Small intestine (tissue), 7 donors: ENCODE results near the gene MAN2A1. TPM values are rescaled to one million over a fixed set of nuclear protein-coding genes. Genes with fewer than 3 reads are reported as not detected.

Source experiments
- DNase-seq, 2 donors: peaks; one replicate each; pipeline versions ENCODE4 v3.0.0 to v3.0.0-alpha.2; 2013
- FAIRE-seq: peaks from 2 replicates; lab custom pipeline; 2012; peaks lifted over from hg19 to GRCh38; lab: Jason Lieb, UNC
- H3K27ac ChIP-seq, 3 donors: one replicate each; pipeline ENCODE4 v1.5.1; 2013; ENCODE audit warnings: low read length in 2 of 3, mild to moderate bottlenecking in 2 of 3, control low read depth in 1 of 3, inconsistent platforms in 1 of 3, low read depth in 1 of 3, moderate library complexity in 1 of 3
- H3K27me3 ChIP-seq, 3 donors: one replicate each; pipeline ENCODE4 v1.6.1; 2013; ENCODE audit warnings: low read length in 3 of 3, inconsistent platforms in 1 of 3; ENCODE audit not compliant: control insufficient read depth in 3 of 3, insufficient read depth in 3 of 3
- H3K36me3 ChIP-seq, 3 donors: one replicate each; pipeline ENCODE4 v1.6.1; 2013; ENCODE audit warnings: low read length in 3 of 3, inconsistent platforms in 1 of 3, low read depth in 1 of 3, mild to moderate bottlenecking in 1 of 3, moderate library complexity in 1 of 3; ENCODE audit not compliant: control insufficient read depth in 3 of 3, insufficient read depth in 2 of 3
- H3K4me1 ChIP-seq, 3 donors: one replicate each; pipeline ENCODE4 v1.6.1; 2013; ENCODE audit warnings: low read length in 2 of 3, inconsistent platforms in 1 of 3, low read depth in 1 of 3, mild to moderate bottlenecking in 1 of 3, moderate library complexity in 1 of 3; ENCODE audit not compliant: control insufficient read depth in 3 of 3, insufficient read depth in 2 of 3
- H3K4me3 ChIP-seq, 3 donors: one replicate each; pipeline ENCODE4 v1.5.1; 2013; ENCODE audit warnings: low read length in 3 of 3, control low read depth in 1 of 3, inconsistent platforms in 1 of 3, low read depth in 1 of 3, mild to moderate bottlenecking in 1 of 3, moderate library complexity in 1 of 3
- H3K9me3 ChIP-seq, 2 donors: one replicate each; pipeline ENCODE4 v1.6.1; 2013; ENCODE audit warnings: low read depth in 1 of 2, low read length in 1 of 2; ENCODE audit not compliant: control insufficient read depth in 2 of 2, insufficient read depth in 1 of 2
- WGBS, 3 donors: extraction: QIAGEN DNeasy Blood & Tissue Kit; methylation state at CpG; one replicate each; pipeline ENCODE4 v1.1.7; 2013; 5-methylcytosine and 5-hydroxymethylcytosine counted together
- polyA plus RNA-seq, 4 donors: library from polyadenylated mRNA; stranded (reverse) in 3 of 4; unstranded in 1 of 4; fragments of 200-250 nt in 3 of 4; fragments of 120-200 nt in 1 of 4; gene quantifications; one replicate each; pipeline versions ENCODE4 v1.2.1 to v1.2.3, GENCODE V29; 2013
- donor health status: healthy with polysubstance abuse.
- donor health status: control.
- donor health status: control.
- donor health status: Bipolar disorder and iron deficiency.
- donor health status: healthy.

MAN2A1 gene
- polyA plus RNA-seq, 4 donors = 16.3 to 106 (median 21.7) TPM

DNA sequence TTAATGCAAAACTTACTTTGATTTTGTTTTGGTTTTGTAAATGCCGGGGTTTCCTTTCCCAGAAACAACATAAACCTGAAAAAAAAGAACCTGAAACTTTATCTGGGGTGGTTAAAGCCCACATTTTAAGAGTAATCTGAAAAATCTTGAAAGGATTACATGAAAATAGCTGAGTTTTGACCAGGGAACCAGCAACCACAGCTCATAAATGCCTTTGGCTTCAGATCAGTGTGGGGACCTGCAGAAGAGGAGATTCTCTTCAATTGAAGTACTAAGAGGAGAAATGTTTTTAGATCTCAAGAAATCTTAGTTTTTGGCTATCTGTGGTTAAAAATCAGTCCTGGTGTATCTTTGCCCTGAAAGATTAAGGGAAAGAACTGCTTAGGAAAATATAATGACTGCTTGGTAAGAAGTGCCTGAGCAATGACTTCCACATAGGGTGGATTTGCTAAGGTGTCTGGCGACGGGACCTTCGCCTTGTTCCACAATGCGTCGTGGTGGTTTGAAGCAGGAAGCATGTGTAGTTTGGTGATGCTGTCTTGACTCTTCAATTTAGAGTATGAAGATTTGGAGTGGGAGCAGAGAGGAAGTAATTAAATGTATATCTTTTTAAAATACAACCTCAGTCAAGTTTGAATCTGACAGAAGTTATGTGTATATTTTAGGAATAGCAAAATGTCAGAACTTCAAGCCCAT is 186.5 kb downstream of the MAN2A1 start:
- WGBS, 3 donors = 72 to 86% (median 83%) methylated on average over 6 of the region's 6 CpGs
- no peak overlapping the region for H3K4me3 ChIP-seq
- H3K27me3 ChIP-seq = no peaks in the 10 kb centered on the region
- no peak for FAIRE-seq
- no peaks in the 10 kb centered on the region for H3K9me3 ChIP-seq
- H3K4me1 ChIP-seq = no peaks in the 10 kb centered on the region
- DNase-seq = no peak
- no peaks in the 10 kb centered on the region for H3K36me3 ChIP-seq
- no peak overlapping the region for H3K27ac ChIP-seq

DNA sequence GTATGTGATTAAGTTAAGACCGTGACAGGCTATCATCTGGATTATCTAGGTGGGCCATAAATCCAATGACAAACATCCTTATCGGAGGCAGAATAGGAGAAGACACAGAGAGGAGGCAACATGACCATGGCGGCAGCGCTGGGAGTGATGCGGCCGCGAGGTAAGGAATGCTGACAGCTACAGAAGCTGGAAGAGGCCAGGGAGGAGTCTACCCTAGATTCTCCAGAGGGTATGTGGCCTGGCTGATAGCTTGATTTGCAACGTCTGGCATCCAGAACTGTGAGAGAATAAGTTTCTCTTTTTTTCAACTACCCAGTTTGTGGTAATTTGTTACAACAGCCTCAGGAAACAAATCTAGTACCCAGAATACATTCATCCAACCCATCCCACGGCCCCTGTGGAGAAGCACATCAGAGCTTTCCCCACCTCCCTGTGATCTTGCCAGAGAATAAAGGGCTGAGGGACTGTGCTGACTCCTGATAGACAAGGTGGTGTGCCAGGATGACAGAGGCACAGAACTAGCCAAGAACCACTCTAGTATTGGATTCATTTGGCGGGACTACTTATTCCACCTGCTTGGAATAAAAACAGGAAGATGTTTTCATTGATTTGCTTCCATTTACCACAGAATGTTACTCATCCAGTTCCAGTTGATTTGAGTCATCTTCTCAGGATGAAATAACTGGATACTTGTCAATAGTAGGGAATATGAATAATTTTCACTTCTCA is 187.4 kb downstream of the MAN2A1 start:
- WGBS, 3 donors = 91 to 92% (median 91%) methylated on average over 10 of the region's 10 CpGs
- Histone ChIP-seq H3K27me3 (no peaks in the 10 kb centered on the region), H3K27ac (no peak overlapping the region), H3K4me3 (no peak overlapping the region), H3K4me1 (no peaks in the 10 kb centered on the region), H3K36me3 (no peaks in the 10 kb centered on the region), H3K9me3 (no peaks in the 10 kb centered on the region)
- no peak for FAIRE-seq
- DNase-seq = no peak

DNA sequence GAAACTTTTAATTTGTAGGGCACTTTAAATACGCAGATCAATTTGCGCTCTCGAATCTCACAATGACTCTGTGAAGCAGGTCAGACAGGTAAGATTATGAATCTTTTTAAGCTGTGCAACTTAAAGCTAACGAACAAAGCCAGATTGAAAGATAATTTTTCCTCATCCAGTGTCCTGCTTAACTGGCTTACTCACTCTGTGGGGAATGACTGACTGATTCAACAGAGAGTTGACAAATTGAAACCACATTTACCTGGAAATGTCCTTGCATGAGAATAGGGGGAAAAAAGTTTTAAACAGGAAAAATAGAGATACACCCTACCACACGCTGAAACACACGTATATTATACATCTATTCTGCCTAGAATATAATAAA is 187.9 kb downstream of the MAN2A1 start:
- DNase-seq (no peak), FAIRE-seq (no peak)
- H3K4me3 ChIP-seq = no peak overlapping the region
- H3K4me1 ChIP-seq = no peaks in the 10 kb centered on the region
- no peaks in the 10 kb centered on the region for H3K36me3 ChIP-seq
- H3K27ac ChIP-seq = no peak overlapping the region
- WGBS, 3 donors = 93% methylated on average over 6 of the region's 6 CpGs
- no peaks in the 10 kb centered on the region for H3K9me3 ChIP-seq
- no peaks in the 10 kb centered on the region for H3K27me3 ChIP-seq

DNA sequence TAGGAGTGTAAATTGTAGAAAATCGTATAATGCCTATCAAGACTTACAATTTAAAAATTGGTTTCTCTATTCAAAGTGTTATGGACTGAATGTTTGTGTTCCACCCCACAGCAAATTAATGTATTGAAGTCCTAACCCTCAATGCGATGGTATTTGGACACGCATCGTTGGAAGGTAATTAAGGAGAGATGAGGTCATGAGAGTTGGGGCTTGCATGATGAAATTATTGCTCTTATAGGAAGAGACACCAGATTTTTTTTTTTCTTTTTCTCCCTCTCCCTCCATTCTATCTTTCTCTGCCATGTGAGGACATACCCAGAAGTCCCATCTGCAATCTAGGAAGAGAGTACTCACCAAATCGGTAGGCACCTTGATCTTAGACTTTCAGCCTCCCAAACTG is 189.2 kb downstream of the MAN2A1 start:
- WGBS, 3 donors = 91 to 96% (median 92%) methylated on average over 5 of the region's 5 CpGs
- H3K4me1 ChIP-seq = no peaks in the 10 kb centered on the region
- no peak overlapping the region for H3K4me3 ChIP-seq
- FAIRE-seq = no peak
- H3K27me3 ChIP-seq = no peaks in the 10 kb centered on the region
- H3K9me3 ChIP-seq = no peaks in the 10 kb centered on the region
- H3K27ac ChIP-seq = no peak overlapping the region
- DNase-seq = no peak
- H3K36me3 ChIP-seq = no peaks in the 10 kb centered on the region

DNA sequence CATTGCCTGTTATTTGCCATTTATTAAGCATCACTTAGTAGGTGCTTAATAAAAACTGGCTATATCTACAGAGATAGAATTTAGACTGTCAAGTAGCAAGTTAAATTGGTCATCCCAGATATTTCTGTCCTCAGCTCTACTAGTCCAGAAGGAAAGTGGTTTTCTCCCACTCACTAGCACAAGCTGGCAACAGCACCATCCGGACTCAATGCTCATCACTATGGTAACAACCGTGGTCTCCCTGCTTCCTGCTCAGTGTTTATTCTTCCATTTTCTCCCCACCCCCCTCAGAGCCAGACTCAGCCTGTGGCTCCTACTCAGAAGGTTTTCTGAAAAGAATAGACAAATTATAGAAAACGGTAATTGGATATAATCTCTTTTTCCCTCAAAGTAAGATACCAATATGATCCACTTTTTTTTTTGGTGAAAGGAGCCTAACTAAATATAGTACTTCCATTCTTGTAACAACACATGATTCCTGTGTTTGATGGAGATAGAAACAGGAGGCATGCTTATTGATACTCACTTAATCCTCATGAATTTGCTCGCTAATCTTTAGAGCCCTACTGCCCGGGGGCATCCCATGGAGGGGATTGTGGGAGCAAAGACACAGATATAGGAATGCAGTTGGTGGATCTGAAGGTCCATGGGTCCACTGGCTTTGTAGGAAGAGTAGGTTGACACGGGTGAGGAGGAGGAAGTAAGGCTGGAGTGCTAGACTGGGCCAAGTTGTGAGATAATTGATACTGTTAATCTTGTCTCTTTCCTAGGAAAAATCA is 191.4 kb downstream of the MAN2A1 start:
- Histone ChIP-seq H3K9me3 (peaks cover 0 to 6% of the 10 kb centered on the region in 2 donors), H3K27me3 (no peaks in the 10 kb centered on the region), H3K27ac (no peak overlapping the region), H3K4me1 (no peaks in the 10 kb centered on the region), H3K4me3 (no peak overlapping the region), H3K36me3 (no peaks in the 10 kb centered on the region)
- FAIRE-seq (no peak), DNase-seq (no peak)
- WGBS, 3 donors = 73 to 82% (median 76%) methylated on average over 6 of the region's 6 CpGs

DNA sequence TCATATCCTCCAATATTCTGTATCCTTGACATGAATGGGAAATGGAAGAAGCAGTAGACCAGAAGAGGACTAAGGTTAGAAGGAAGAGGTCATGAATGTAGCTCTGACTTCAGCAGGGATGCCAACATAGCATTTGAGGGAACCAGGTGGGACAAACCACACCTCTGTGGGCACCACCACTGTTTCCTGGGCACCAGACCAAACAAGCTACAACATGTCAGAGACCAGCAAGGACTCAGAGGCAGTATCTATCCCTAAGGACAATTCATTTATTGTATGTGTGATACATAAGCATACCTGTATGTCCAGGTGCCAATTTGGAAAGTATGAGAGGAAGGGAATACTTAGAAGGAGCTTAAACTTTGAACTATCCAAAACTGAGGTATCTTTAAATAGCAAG is 192.8 kb downstream of the MAN2A1 start:
- Histone ChIP-seq H3K36me3 (no peaks in the 10 kb centered on the region), H3K4me1 (no peaks in the 10 kb centered on the region), H3K27me3 (no peaks in the 10 kb centered on the region), H3K9me3 (peaks cover 0 to 6% of the 10 kb centered on the region in 2 donors), H3K27ac (no peak overlapping the region), H3K4me3 (no peak overlapping the region)
- no peak for FAIRE-seq
- DNase-seq = no peak

DNA sequence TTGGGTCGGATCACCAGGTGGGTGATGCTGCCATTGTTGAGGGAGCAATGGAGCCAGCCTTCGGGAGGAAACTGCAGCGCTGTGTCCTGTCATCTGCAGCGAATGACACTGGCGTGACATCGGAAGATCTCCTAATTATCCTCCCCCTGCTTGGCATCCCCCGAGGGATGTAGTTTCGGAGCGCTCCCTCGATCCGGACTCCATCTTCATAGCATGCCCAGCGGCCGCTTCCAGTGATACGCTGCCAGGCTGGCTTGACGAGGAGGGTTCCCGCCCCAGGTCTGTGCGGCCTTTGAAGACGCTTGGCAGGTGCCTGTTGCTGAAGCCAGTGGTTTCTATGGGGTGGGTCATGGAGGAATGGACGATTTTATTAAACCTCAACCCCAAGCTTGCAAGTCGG is 194.9 kb downstream of the MAN2A1 start:
- Histone ChIP-seq H3K27me3 (no peaks in the 10 kb centered on the region), H3K4me1 (no peaks in the 10 kb centered on the region), H3K36me3 (no peaks in the 10 kb centered on the region), H3K9me3 (peaks cover 0 to 6% of the 10 kb centered on the region in 2 donors), H3K27ac (no peak overlapping the region), H3K4me3 (no peak overlapping the region)
- WGBS, 3 donors = 95 to 99% (median 97%) methylated on average over 20 of the region's 20 CpGs
- FAIRE-seq = no peak
- no peak for DNase-seq

DNA sequence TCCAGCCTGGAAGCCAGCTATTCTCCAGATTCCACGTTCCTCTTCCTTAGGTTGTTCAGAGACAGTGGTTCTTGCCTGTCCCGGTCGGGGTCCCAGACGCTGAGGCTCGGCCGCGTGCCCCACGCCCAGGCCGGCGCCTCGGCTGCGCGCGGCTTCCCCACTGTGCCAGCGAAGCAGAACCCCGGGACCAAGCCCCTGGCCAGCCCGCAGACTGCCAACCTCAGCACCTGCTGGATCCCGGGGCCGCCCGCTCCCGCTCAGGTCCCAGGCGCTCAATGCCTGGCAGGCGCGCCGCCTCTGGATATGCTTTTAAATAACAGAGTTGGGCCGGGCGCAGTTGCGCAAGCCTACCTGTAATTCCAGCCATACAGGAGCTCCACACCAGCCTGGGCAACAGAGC is 195.5 kb downstream of the MAN2A1 start:
- no peak for FAIRE-seq

More for the DNA sequence above, 195.5 kb downstream of the MAN2A1 start:
- Histone ChIP-seq H3K9me3 (peaks cover 0 to 6% of the 10 kb centered on the region in 2 donors), H3K4me3 (no peak overlapping the region), H3K36me3 (no peaks in the 10 kb centered on the region), H3K4me1 (no peaks in the 10 kb centered on the region), H3K27ac (no peak overlapping the region), H3K27me3 (no peaks in the 10 kb centered on the region)
- 88 to 94% (median 90%) methylated on average over 28 of the region's 28 CpGs for WGBS, 3 donors
- no peak for DNase-seq
